ENCODE measurements around the gene STRAP. TPM values are rescaled to one million over a fixed set of nuclear protein-coding genes. Genes with fewer than 3 reads are reported as not detected.

Gene STRAP
- total and polyA plus RNA-seq, 9 of the 15 experiments (the other 6 are each of a cell fraction or from before 2014, with no cell fraction given): 58.5 to 134 (median 89.5) TPM

DNA sequence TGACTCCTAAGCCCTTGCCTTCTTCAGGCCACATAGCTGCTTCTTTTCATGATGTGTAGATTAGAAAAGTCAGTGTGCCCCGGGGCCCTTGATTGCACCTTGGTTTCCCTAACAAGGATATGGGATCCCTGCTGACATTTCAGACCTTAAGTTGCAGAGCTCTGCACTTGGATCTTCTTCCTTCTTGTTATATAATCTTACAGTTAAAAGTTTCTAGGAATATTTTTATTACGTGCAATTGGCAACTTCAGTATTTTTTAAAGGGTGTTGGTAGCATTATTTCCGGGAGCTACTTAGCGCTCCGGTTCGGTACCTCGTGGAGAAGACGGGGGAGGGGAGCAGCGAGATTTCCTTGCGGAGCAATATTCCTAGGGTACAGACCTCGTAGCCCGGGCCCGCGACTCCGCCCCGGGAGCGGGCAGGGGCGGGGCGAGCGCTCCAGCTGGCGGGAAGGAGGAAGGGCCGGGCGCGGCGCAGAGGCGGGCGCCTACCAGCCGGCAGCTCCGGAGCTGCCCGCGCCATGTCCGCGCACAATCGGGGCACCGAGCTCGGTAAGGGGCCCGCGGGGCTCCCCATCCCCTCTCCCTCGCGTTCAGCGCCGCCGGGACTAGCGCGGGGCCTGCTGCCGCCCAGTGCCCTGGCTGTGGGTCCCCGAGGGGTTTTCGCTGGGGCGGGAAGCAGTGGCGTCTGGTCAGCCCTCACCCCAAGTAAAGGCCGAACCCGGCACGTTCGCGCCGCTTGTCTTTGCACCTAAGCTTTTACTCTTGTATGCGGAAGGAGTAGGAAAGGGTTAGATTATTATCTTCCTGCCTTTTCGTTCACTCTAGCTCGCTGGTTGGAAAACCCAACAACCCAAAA is 28.9 kb downstream of the STRAP start, which contains the start of gene DERA (continued):
- TF ChIP-seq ZNF830 (CRISPR knock-in tag; IDR thresholded peaks at IDR 0.05) (no peak), TFAM (CRISPR knock-in tag; conservative IDR thresholded peaks at IDR 0.05) (no peak), SRSF1 (IDR thresholded peaks at IDR 0.05; ENCODE audit: low read depth, low read length) (no peak), KAT2B (IDR thresholded peaks at IDR 0.05; ENCODE audit: low read depth, low read length) (no peak), ZNF143 (CRISPR knock-in tag; IDR thresholded peaks at IDR 0.05) (no peak), HMG20B (CRISPR knock-in tag; IDR thresholded peaks at IDR 0.05) (no peak), FOS (IDR thresholded peaks at IDR 0.05; ENCODE audit: extremely low read depth, insufficient read length) (no peak), RBBP5 (IDR thresholded peaks at IDR 0.05; ENCODE audit: borderline replicate concordance, insufficient read depth, low read length, poor library complexity, severe bottlenecking) (no peak), TOE1 (IDR thresholded peaks at IDR 0.05; ENCODE audit: borderline replicate concordance) (no peak), TOE1 (CRISPR knock-in tag; IDR thresholded peaks at IDR 0.05; ENCODE audit: borderline replicate concordance, low read depth) (no peak), RFX5 (IDR thresholded peaks at IDR 0.05; ENCODE audit: low read depth, low read length) (no peak), ZNF584 (CRISPR knock-in tag; IDR thresholded peaks at IDR 0.05; ENCODE audit: low read depth) (no peak), ZNF717 (CRISPR knock-in tag; IDR thresholded peaks at IDR 0.05) (no peak), DIDO1 (tag; IDR thresholded peaks at IDR 0.05; ENCODE audit: low read depth) (no peak)
- TF ChIP-seq, protein P1, sequence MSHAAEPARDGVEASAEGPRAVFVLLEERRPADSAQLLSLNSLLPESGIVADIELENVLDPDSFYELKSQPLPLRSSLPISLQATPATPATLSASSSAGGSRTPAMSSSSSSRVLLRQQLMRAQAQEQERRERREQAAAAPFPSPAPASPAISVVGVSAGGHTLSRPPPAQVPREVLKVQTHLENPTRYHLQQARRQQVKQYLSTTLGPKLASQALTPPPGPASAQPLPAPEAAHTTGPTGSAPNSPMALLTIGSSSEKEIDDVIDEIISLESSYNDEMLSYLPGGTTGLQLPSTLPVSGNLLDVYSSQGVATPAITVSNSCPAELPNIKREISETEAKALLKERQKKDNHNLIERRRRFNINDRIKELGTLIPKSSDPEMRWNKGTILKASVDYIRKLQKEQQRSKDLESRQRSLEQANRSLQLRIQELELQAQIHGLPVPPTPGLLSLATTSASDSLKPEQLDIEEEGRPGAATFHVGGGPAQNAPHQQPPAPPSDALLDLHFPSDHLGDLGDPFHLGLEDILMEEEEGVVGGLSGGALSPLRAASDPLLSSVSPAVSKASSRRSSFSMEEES (CRISPR knock-in tag; IDR thresholded peaks at IDR 0.05): no peak
- TF ChIP-seq, protein P2, sequence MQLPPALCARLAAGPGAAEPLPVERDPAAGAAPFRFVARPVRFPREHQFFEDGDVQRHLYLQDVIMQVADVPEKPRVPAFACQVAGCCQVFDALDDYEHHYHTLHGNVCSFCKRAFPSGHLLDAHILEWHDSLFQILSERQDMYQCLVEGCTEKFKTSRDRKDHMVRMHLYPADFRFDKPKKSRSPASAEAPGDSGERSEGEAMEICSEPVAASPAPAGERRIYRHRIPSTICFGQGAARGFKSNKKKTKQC (CRISPR knock-in tag; IDR thresholded peaks at IDR 0.05): no peak
- TF ChIP-seq, protein P3, sequence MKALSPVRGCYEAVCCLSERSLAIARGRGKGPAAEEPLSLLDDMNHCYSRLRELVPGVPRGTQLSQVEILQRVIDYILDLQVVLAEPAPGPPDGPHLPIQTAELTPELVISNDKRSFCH (CRISPR knock-in tag; IDR thresholded peaks at IDR 0.05): no peak
- TF ChIP-seq, protein P3 (tag; IDR thresholded peaks at IDR 0.05): no peak
- TF ChIP-seq, protein P4, sequence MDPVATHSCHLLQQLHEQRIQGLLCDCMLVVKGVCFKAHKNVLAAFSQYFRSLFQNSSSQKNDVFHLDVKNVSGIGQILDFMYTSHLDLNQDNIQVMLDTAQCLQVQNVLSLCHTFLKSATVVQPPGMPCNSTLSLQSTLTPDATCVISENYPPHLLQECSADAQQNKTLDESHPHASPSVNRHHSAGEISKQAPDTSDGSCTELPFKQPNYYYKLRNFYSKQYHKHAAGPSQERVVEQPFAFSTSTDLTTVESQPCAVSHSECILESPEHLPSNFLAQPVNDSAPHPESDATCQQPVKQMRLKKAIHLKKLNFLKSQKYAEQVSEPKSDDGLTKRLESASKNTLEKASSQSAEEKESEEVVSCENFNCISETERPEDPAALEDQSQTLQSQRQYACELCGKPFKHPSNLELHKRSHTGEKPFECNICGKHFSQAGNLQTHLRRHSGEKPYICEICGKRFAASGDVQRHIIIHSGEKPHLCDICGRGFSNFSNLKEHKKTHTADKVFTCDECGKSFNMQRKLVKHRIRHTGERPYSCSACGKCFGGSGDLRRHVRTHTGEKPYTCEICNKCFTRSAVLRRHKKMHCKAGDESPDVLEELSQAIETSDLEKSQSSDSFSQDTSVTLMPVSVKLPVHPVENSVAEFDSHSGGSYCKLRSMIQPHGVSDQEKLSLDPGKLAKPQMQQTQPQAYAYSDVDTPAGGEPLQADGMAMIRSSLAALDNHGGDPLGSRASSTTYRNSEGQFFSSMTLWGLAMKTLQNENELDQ (CRISPR knock-in tag; IDR thresholded peaks at IDR 0.05; ENCODE audit: borderline replicate concordance): no peak
- TF ChIP-seq, protein P5, sequence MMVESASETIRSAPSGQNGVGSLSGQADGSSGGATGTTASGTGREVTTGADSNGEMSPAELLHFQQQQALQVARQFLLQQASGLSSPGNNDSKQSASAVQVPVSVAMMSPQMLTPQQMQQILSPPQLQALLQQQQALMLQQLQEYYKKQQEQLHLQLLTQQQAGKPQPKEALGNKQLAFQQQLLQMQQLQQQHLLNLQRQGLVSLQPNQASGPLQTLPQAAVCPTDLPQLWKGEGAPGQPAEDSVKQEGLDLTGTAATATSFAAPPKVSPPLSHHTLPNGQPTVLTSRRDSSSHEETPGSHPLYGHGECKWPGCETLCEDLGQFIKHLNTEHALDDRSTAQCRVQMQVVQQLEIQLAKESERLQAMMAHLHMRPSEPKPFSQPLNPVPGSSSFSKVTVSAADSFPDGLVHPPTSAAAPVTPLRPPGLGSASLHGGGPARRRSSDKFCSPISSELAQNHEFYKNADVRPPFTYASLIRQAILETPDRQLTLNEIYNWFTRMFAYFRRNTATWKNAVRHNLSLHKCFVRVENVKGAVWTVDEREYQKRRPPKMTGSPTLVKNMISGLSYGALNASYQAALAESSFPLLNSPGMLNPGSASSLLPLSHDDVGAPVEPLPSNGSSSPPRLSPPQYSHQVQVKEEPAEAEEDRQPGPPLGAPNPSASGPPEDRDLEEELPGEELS (CRISPR knock-in tag; IDR thresholded peaks at IDR 0.05; ENCODE audit: borderline replicate concordance): no peak
